ENCODE data around the gene CCT8.

Gene CCT8

GRCh38 chr21:29073222-29074006, at the start of gene CCT8:
Gene CCT8, minus strand, starts transcription at chr21:29073648. Its CDS starts 58 bp downstream, at chr21:29073590.
- DNase-seq = peak; percentile 89

- no peak for DNase-seq
Observed at GRCh38 chr21:29121759-29122158, 48.3 kb upstream of the CCT8 start.

- no peak for DNase-seq
Observed at GRCh38 chr21:29117372-29117955, 44.0 kb upstream of the CCT8 start.

- no peak for DNase-seq
Observed at GRCh38 chr21:29115899-29116298, 42.5 kb upstream of the CCT8 start.

GRCh38 chr21:29114765-29115500, 41.5 kb upstream of the CCT8 start:
- DNase-seq = no peak

GRCh38 chr21:29105218-29105617, 31.8 kb upstream of the CCT8 start:
- no peak for DNase-seq

- DNase-seq = no peak
Observed at GRCh38 chr21:29104239-29104708, 30.8 kb upstream of the CCT8 start.

GRCh38 chr21:29102791-29103257, 29.4 kb upstream of the CCT8 start:
- DNase-seq = no peak

- no peak for DNase-seq
Observed at GRCh38 chr21:29098156-29098555, 24.7 kb upstream of the CCT8 start.

- DNase-seq = no peak
Observed at GRCh38 chr21:29096218-29097015, 23.0 kb upstream of the CCT8 start.

GRCh38 chr21:29092102-29092959, 18.9 kb upstream of the CCT8 start:
- no peak for DNase-seq

- DNase-seq = no peak
Observed at GRCh38 chr21:29091033-29091432, 17.6 kb upstream of the CCT8 start.

GRCh38 chr21:29085106-29085752, 11.8 kb upstream of the CCT8 start:
- DNase-seq = no peak

- no peak for DNase-seq
Observed at GRCh38 chr21:29084372-29084771, 10.9 kb upstream of the CCT8 start.

GRCh38 chr21:29083306-29083705, 9.9 kb upstream of the CCT8 start:
- DNase-seq = no peak

GRCh38 chr21:29082046-29082815, 8.8 kb upstream of the CCT8 start:
- DNase-seq = no peak

GRCh38 chr21:29080454-29080941, 7.0 kb upstream of the CCT8 start:
- no peak for DNase-seq

- no peak for DNase-seq
Observed at GRCh38 chr21:29078869-29079767, 5.7 kb upstream of the CCT8 start.

GRCh38 chr21:29077651-29078090, 4.2 kb upstream of the CCT8 start:
- no peak for DNase-seq
